A673 (cell line): ENCODE results near the gene ERH. TPM values are rescaled to one million over a fixed set of nuclear protein-coding genes. Genes with fewer than 3 reads are reported as not detected.

ENCODE experiments used
- BruUV-seq: library from RNA; stranded (reverse); fragments of 400-500 nt; replicated peaks from 2 replicates; lab custom pipeline; 2021; lab: Mats Ljungman, UMichigan
- CTCF ChIA-PET: fragments of 300-600 bp; sonication (Branson Sonifier 250); formaldehyde crosslinking; loops from one replicate; lab custom pipeline; 2022; ENCODE audit warnings: antibody characterized with exemption; lab: Charles Lee
- POLR2A ChIA-PET: fragments of 300-600 bp; sonication (Branson Sonifier 250); formaldehyde crosslinking; loops from one replicate; lab custom pipeline; 2022; ENCODE audit warnings: antibody characterized with exemption; ENCODE audit not compliant: low non-redundant PET; lab: Charles Lee
- DNase-seq: peaks from one replicate; pipeline ENCODE4 v3.0.0-alpha.2; 2015; ENCODE audit warnings: low spot score
- H3K27ac ChIP-seq: fragments of 200-600 bp; sonication (generic); 2 replicates; pipeline ENCODE4 v1.5.1; 2016; ENCODE audit warnings: mixed run types, low read depth, mild to moderate bottlenecking, mixed read lengths, antibody characterized with exemption, low read length; ENCODE audit not compliant: poor library complexity, severe bottlenecking
- H3K27me3 ChIP-seq: fragments of 200-600 bp; sonication (generic); replicated peaks from 2 replicates; pipeline ENCODE4 v1.6.1; 2017; ENCODE audit warnings: mixed run types, low read depth, mild to moderate bottlenecking, mixed read lengths, antibody characterized with exemption, low read length; ENCODE audit not compliant: insufficient read depth, poor library complexity
- H3K36me3 ChIP-seq: fragments of 200-600 bp; sonication (generic); 2 replicates; pipeline ENCODE4 v1.6.1; 2016; ENCODE audit warnings: mixed run types, mild to moderate bottlenecking, mixed read lengths, antibody characterized with exemption, low read length; ENCODE audit not compliant: insufficient read depth, poor library complexity, severe bottlenecking
- H3K4me1 ChIP-seq: fragments of 200-600 bp; sonication (generic); 2 replicates; pipeline ENCODE4 v1.6.1; 2017; ENCODE audit warnings: mixed run types, mild to moderate bottlenecking, mixed read lengths, antibody characterized with exemption, low read length; ENCODE audit not compliant: insufficient read depth, poor library complexity, severe bottlenecking
- H3K4me3 ChIP-seq: fragments of 200-600 bp; sonication (generic); 2 replicates; pipeline ENCODE4 v1.5.1; 2016; ENCODE audit warnings: low read depth, mixed run types, mild to moderate bottlenecking, mixed read lengths, low read length; ENCODE audit not compliant: poor library complexity, severe bottlenecking
- H3K9me3 ChIP-seq: fragments of 200-600 bp; sonication (generic); 2 replicates; pipeline ENCODE4 v1.6.1; 2016; ENCODE audit warnings: mixed run types, low read depth, mild to moderate bottlenecking, mixed read lengths, antibody characterized with exemption, low read length; ENCODE audit not compliant: poor library complexity, severe bottlenecking
- EZH2 ChIP-seq: fragments of 200-600 bp; sonication (generic); IDR thresholded peaks from 2 replicates; pipeline ENCODE4 v1.6.1; 2017; ENCODE audit warnings: borderline replicate concordance, low read depth, mild to moderate bottlenecking, mixed read lengths, antibody characterized with exemption, low read length; ENCODE audit not compliant: poor library complexity, severe bottlenecking
- intact Hi-C: fragments of 100-400 bp; cut with micrococcal nuclease; formaldehyde crosslinking; loops from one replicate; pipeline ENCODE4 v1.10.0; 2022; ENCODE audit not compliant: unreplicated experiment
- total RNA-seq: library from RNA; stranded (reverse); gene quantifications from 2 replicates; pipeline ENCODE4 v1.2.3, GENCODE V29; 2021
- TF ChIP-seq, protein P1 (sequence below): fragments of 300-800, 200-600 bp; sonication (generic); conservative IDR thresholded peaks from 2 replicates; pipeline ENCODE4 v1.5.1; 2017; ENCODE audit warnings: low read depth, mild to moderate bottlenecking, antibody characterized with exemption, low read length, moderate library complexity, mixed read lengths

Gene ERH
- total RNA-seq, 1 experiment from 2014 or later, result 472 TPM

DNA sequence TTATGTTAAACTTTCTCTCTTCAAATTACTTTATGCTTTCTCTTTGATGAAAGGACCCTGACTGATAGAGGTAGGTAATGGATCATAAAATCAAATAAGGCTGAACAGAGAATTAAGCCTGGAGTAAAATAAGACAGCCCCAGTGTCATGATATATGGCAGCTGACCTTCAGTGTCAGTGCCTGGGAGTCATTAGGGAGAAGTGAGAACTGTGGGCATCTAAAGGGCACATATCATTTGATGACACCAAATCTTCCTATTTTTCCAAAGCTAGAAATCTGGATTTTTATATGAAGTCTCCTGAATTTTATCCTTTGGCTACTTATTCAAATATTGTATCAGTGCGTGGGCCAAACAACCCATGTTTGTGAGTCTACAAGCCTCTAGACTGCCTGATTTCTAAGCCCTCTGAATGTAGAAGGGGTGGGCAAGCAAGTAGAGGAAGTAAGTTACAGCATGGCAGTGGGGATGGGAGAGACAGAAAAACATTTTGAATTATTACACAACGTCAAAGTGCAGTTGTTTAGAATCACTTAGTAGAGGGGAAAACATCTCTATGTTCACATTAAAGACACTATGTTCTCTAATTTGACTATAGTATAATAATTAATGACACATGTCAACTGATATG lies 10.3 kb upstream of the ERH start:
- no peak overlapping the region for H3K4me3 ChIP-seq
- no peak overlapping the region for H3K27ac ChIP-seq
- no peaks in the 10 kb centered on the region for H3K9me3 ChIP-seq
- TF ChIP-seq, protein P1, sequence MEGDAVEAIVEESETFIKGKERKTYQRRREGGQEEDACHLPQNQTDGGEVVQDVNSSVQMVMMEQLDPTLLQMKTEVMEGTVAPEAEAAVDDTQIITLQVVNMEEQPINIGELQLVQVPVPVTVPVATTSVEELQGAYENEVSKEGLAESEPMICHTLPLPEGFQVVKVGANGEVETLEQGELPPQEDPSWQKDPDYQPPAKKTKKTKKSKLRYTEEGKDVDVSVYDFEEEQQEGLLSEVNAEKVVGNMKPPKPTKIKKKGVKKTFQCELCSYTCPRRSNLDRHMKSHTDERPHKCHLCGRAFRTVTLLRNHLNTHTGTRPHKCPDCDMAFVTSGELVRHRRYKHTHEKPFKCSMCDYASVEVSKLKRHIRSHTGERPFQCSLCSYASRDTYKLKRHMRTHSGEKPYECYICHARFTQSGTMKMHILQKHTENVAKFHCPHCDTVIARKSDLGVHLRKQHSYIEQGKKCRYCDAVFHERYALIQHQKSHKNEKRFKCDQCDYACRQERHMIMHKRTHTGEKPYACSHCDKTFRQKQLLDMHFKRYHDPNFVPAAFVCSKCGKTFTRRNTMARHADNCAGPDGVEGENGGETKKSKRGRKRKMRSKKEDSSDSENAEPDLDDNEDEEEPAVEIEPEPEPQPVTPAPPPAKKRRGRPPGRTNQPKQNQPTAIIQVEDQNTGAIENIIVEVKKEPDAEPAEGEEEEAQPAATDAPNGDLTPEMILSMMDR, result no peak
- TF ChIP-seq EZH2, result no peak
- H3K36me3 ChIP-seq, result no peaks in the 10 kb centered on the region
- DNase-seq, result no peak
- H3K27me3 ChIP-seq, result no peaks in the 10 kb centered on the region
- H3K4me1 ChIP-seq, result no peaks in the 10 kb centered on the region
- BruUV-seq, result no TSS peak
- ChIA-PET POLR2A (no interaction called here), CTCF (no interaction called here)
- intact Hi-C loops, result no loop called here

GRCh38 chr14:69405762-69406161 lies 7.7 kb upstream of the ERH start:
- TF ChIP-seq EZH2, result no peak
- TF ChIP-seq, protein P1, result no peak
- H3K4me1 ChIP-seq, result peaks cover 6% of the 10 kb centered on the region
- no peak overlapping the region for H3K27ac ChIP-seq
- no peaks in the 10 kb centered on the region for H3K9me3 ChIP-seq
- BruUV-seq, result no TSS peak
- intact Hi-C loops, result no loop called here
- DNase-seq, result no peak
- ChIA-PET CTCF (no interaction called here), POLR2A (no interaction called here)
- no peaks in the 10 kb centered on the region for H3K27me3 ChIP-seq
- H3K36me3 ChIP-seq, result no peaks in the 10 kb centered on the region
- no peak overlapping the region for H3K4me3 ChIP-seq

GRCh38 chr14:69404883-69405282 lies 6.8 kb upstream of the ERH start:
- Histone ChIP-seq H3K9me3 (no peaks in the 10 kb centered on the region), H3K27ac (no peak overlapping the region), H3K4me1 (peaks cover 12% of the 10 kb centered on the region), H3K36me3 (no peaks in the 10 kb centered on the region), H3K27me3 (no peaks in the 10 kb centered on the region), H3K4me3 (no peak overlapping the region)
- intact Hi-C loops, result no loop called here
- no peak for DNase-seq
- no peak for TF ChIP-seq EZH2
- TF ChIP-seq, protein P1, result no peak
- CTCF ChIA-PET, result no interaction called here
- no TSS peak for BruUV-seq
- POLR2A ChIA-PET, result no interaction called here
